IgD-negative memory B cell (primary cell): ENCODE data around the gene GNL1. TPM values are rescaled to one million over a fixed set of nuclear protein-coding genes. Genes with fewer than 3 reads are reported as not detected.
A peak's percentile ranks its signal among the peaks of the same experiment; 100 is the strongest.
"Not testable (repeated sequence)": the region's sequence is repeated elsewhere in the genome, so short reads cannot be mapped to it uniquely, and the experiment has no call there.

ENCODE experiments used
- H3K27ac Mint-ChIP-seq, 3 donors: one replicate each; pipeline ENCODE4 v1.8.0; 2020 to 2022; ENCODE audit warnings: mild to moderate bottlenecking in 3 of 3, mixed read lengths in 3 of 3, moderate library complexity in 1 of 3
- H3K27me3 Mint-ChIP-seq: one replicate; pipeline ENCODE4 v1.8.0; 2021; ENCODE audit warnings: mixed read lengths
- H3K36me3 Mint-ChIP-seq: one replicate; pipeline ENCODE4 v1.8.0; 2020; ENCODE audit warnings: mild to moderate bottlenecking, mixed read lengths
- H3K4me1 Mint-ChIP-seq, 3 donors: one replicate each; pipeline ENCODE4 v1.8.0; 2020 to 2022; ENCODE audit warnings: mixed read lengths in 3 of 3, mild to moderate bottlenecking in 1 of 3
- H3K4me3 Mint-ChIP-seq, 4 donors: one replicate each; pipeline ENCODE4 v1.8.0; 2020 to 2022; ENCODE audit warnings: mild to moderate bottlenecking in 4 of 4, mixed read lengths in 4 of 4, moderate library complexity in 3 of 4
- H3K9me3 Mint-ChIP-seq, 3 donors: one replicate each; pipeline ENCODE4 v1.8.0; 2020 to 2021; ENCODE audit warnings: mixed read lengths in 3 of 3, mild to moderate bottlenecking in 1 of 3
- polyA plus RNA-seq: library from polyadenylated mRNA; unstranded; fragments of 300-500 nt; fragmentation: Illumina TruSeq; gene quantifications from one replicate; pipeline ENCODE4 v1.2.3, GENCODE V29; 2021

GNL1 gene, protein sequence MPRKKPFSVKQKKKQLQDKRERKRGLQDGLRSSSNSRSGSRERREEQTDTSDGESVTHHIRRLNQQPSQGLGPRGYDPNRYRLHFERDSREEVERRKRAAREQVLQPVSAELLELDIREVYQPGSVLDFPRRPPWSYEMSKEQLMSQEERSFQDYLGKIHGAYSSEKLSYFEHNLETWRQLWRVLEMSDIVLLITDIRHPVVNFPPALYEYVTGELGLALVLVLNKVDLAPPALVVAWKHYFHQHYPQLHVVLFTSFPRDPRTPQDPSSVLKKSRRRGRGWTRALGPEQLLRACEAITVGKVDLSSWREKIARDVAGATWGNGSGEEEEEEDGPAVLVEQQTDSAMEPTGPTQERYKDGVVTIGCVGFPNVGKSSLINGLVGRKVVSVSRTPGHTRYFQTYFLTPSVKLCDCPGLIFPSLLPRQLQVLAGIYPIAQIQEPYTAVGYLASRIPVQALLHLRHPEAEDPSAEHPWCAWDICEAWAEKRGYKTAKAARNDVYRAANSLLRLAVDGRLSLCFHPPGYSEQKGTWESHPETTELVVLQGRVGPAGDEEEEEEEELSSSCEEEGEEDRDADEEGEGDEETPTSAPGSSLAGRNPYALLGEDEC
- polyA plus RNA-seq: 46.1 TPM

DNA sequence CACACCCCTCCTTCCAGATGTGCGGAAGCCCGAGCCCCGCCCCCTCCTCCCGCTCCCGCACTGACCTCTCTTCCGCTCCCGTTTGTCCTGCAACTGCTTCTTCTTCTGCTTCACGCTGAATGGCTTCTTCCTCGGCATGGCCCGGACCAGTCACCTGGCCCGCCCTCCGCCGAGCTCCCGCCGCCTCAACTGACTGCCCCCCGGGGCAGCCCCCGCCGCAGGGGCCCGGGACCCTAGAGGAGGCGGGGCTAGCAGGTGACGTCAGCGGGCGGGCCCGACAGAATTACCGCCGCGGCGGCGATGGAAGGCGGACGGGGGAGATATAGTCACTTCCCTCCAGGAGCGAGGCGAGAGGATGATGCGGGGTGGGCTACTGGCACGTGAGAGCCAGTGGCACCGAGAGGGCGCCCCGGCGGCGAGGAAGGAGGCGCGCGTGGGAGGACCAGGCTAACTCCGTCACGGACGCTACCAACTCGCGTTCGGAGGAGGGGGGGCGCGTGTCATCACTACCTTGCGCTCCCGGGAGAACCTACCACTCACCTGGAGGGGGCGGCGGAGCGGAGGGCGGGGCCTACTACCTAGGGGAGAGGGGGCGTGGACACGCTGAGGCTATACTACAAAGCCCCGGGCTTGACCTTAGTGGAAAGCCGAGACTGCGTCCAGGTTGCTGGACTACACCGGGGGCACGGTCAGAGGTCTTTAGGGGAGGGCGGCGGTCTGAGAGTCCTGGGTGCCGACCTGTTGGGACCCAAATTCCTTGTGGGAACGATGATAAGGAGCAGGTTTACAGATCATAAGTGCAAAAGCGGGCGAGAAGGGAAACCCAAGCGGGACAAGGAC, at the start of gene GNL1:
TSS of gene GNL1 (minus strand) at position 424 of the 840 bp plus-strand sequence. CDS start at position 138, 286 bp downstream.
- peaks cover 2% of the 10 kb centered on the region for H3K27me3 Mint-ChIP-seq
- H3K4me1 Mint-ChIP-seq: peaks cover 19 to 28% (median 28%) of the 10 kb centered on the region in 3 donors
- H3K36me3 Mint-ChIP-seq: peaks cover 2% of the 10 kb centered on the region
- H3K9me3 Mint-ChIP-seq: no peaks in the 10 kb centered on the region
- peak within 1 kb of the TSS; percentile 93 to 100 (median 98) for H3K4me3 Mint-ChIP-seq
- peak within 1 kb of the TSS; percentile 95 to 99 (median 97) for H3K27ac Mint-ChIP-seq

DNA sequence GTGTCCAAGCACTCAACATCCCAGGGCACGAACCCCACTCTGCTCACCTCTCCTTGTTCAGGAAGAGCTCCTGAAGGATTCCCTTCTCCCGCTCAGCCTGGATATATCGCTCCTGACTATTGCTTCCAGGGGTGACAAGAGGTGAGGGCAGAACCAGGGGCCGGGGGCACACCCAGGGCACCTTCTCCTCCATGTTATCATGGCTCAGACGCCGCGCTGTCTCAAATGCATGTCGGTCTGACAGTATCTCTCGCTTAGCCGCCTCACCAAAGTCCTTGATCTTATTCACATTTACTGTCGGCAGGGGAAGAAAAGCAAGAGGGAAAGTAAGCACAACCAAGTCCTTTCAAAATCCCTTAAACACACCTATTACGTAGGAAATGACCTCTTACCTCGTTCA, 47.7 kb upstream of the GNL1 start:
- Mint-ChIP-seq H3K27ac (peak overlapping the region in 1 of 3 donors; percentile 41), H3K36me3 (peaks cover 4% of the 10 kb centered on the region), H3K4me3 (no peak overlapping the region), H3K4me1 (peaks cover 5 to 11% (median 7%) of the 10 kb centered on the region in 3 donors), H3K27me3 (no peaks in the 10 kb centered on the region), H3K9me3 (no peaks in the 10 kb centered on the region)

DNA sequence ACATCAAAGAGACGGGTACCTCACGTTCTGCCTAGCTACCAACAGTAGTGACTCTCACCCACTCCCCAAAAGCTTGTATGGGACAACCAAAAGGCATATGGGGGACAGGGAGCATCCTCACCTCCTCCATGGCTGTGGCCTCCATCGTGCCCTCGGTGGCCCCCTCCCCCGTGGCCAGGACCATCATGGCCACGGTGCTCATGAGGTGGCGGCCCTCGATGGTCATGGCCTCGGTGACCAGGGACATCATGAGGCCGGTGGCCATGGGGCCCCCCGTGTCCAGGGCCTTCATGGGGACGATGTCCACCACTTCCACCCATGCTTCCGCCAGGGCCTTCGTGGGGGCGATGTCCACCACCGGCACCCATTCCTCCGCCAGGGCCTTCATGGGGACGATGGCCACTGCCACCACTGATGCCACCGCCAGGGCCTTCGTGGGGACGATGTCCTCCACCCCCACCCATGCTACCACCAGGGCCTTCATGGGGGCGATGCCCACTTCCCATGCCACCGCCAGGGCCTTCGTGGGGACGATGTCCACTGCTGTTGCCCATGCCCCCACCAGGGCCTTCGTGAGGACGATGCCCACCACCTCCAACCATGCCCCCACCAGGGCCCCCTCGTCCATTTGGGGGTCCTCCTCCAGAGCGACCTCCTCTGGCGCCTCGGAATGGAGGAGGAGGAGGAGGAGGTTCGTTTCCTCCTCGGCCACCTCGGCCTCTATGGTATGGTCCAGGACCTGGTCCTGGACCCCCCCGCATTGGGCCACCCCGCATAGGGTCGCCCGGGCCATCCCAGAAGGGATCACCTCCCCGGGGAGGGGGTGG, 45.7 kb upstream of the GNL1 start:
- no peak overlapping the region for H3K4me3 Mint-ChIP-seq
- H3K36me3 Mint-ChIP-seq: peaks cover 1% of the 10 kb centered on the region
- H3K9me3 Mint-ChIP-seq: no peaks in the 10 kb centered on the region
- no peaks in the 10 kb centered on the region for H3K27me3 Mint-ChIP-seq
- H3K4me1 Mint-ChIP-seq: peaks cover 6 to 12% (median 12%) of the 10 kb centered on the region in 3 donors
- H3K27ac Mint-ChIP-seq: peak overlapping the region in 1 of 3 donors; percentile 51

DNA sequence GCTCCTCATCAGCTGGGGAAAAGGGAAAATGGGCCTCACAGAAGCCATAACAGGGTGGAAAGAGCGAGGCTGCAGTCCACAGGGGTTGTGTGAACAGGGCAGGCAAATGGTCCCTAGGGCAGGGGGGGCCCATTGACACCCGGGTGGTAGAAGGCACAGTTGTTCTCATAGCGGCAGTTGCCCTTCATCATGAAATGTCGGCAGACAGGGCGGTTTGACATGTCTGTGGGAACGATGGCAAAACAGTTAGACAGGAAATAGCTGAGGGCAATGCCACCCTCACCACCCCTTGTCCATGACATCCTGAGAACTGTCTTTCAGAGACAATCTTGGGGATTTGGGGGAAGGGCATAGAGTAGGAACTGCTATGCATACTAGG, 45.1 kb upstream of the GNL1 start:
- Mint-ChIP-seq H3K36me3 (peaks cover 1% of the 10 kb centered on the region), H3K27ac (peak overlapping the region in 2 of 3 donors; percentile 10 to 16), H3K4me3 (peak overlapping the region in 1 of 4 donors; percentile 78), H3K27me3 (no peaks in the 10 kb centered on the region), H3K4me1 (peaks cover 6 to 11% (median 7%) of the 10 kb centered on the region in 3 donors), H3K9me3 (no peaks in the 10 kb centered on the region)

DNA sequence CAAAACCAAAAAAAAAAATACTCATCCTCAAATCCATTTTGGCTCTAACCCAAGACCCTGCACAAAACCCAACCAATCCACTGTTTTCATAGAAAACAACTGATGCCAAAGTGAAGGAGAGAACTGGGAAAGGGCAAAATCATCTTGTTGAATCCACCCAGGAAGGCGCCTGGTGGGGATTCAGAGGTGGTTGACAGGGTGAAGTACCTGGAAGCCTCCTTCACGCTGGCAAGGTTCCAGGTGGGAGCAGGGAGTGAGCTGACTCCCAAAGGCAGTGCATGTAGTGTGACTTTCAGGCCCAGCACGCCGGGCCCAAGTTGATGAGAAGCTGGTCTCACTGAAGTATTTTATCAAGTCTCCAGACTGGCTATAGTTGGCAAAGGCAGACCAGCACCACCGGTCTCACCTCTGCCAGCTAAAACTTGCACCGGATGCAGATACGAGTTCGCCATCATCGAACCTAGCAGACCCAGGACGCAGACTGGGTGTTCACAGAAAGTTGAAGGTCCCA, 44.2 kb upstream of the GNL1 start:
- Mint-ChIP-seq H3K4me3 (no peak overlapping the region), H3K4me1 (peaks cover 5 to 10% (median 6%) of the 10 kb centered on the region in 3 donors), H3K27me3 (no peaks in the 10 kb centered on the region), H3K36me3 (peaks cover 1% of the 10 kb centered on the region), H3K9me3 (no peaks in the 10 kb centered on the region), H3K27ac (peak overlapping the region in 1 of 3 donors; percentile 16)

DNA sequence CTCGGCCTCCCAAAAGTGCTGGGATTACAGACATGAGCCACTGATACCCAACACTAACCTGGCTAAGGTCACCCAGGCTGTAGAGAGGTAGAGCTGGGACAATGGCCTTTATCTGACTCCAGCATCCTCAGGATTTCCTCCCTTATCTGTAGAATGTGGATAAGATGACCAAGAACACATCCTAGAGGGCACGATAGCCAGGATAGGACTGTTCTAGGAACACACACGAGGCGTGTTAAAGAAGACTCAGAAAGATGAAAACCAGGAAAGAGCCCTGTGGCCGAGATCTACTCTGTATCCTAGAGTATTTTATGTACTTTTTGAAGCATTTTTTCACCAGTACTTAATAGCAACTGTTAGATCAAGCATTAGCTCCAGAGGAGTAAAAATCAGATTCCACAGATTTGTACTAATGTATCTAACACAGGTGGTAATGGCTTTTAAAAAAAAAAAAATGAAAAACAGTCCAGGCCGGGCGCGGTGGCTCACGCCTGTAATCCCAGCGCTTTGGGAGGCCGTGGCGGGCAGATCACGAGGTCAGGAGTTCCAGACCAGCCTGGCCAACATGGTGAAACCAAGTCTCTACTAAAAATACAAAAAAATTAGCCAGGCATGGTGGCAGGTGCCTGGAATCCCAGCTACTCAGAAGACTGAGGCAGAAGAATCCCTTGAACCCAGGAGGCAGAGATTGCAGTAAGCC, 43.5 kb upstream of the GNL1 start:
- Mint-ChIP-seq H3K4me1 (peaks cover 5 to 10% (median 6%) of the 10 kb centered on the region in 3 donors), H3K36me3 (peaks cover 1% of the 10 kb centered on the region), H3K9me3 (no peaks in the 10 kb centered on the region), H3K27ac (peak overlapping the region in 1 of 3 donors; percentile 73), H3K4me3 (no peak overlapping the region), H3K27me3 (no peaks in the 10 kb centered on the region)

DNA sequence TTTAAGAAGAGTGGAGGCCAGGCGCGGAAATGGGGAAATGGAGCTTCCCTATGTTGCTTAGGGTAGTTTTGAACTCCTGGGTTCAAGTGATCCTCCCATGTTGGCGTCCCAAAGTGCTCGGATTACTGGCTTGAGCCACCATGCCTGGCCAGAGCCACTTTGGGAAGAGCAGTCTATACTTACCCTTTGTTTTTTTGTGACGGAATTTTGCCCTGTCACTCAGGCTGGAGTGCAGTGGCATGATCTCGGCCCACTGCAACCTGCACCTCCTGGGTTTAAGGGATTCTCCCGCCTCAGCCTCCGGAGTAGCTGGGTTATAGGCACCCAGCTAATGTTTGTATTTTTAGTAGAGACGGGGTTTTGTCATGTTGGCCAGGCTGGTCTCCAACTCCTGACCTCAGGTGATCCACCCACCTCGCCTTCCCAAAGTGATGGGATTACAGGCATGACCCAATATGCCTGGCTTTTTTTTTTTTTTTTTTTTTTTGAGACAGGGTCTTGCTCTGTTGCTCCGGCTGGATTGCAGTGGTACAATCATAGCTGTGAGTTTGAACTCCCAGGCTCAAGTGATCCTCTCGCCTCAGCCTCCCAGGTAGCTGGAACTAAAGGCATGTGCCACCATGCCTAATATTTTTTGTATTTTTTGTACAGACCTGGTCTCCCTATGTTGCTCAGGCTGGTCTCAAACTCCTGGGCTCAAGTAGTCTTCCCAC, 42.8 kb upstream of the GNL1 start:
- Mint-ChIP-seq H3K27me3 (no peaks in the 10 kb centered on the region), H3K9me3 (no peaks in the 10 kb centered on the region), H3K4me3 (no peak overlapping the region), H3K4me1 (peaks cover 5 to 9% (median 6%) of the 10 kb centered on the region in 3 donors), H3K36me3 (peaks cover 1% of the 10 kb centered on the region), H3K27ac (peak overlapping the region in 1 of 3 donors; percentile 73)

DNA sequence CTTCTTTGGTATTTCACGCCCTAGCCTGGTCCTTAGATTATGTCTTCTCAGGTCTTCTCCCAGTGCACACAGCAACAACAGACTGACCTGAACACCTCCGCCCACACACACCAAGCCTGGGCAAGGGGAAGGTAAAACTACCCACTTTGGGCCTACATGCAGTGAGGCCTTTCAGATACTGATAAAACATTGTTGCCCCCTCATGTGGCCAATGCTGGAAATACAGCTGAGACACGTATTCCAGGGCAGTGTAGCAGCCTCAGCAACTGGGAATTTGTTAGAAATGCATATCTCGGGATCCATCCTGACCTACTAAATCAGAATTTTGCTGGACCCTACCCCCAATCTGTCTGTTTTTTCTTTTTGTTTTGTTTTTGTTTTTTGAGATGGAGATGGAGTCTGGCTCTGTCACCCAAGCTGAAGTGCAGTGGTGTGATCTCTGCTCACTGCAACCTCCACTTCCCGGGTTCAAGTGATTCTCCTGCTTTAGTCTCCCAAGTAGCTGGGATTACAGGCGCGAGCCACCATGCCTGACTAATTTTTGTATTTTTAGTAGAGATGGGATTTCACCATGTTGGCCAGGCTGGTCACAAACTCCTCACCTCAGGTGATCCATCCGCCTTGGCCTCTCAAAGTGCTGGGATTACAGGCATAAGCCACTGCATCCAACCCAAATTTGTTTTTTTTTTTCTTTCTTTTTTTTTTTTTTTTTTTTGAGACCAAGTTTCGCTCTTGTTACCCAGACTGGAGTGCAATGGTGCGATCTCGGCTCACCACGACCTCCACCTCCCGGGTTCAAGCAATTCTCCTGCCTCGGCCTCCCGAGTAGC, 41.2 kb upstream of the GNL1 start:
- H3K36me3 Mint-ChIP-seq, H3K4me1 Mint-ChIP-seq, H3K9me3 Mint-ChIP-seq, H3K4me3 Mint-ChIP-seq, H3K27me3 Mint-ChIP-seq: not testable (repeated sequence)
- H3K27ac Mint-ChIP-seq: peak overlapping the region in 1 of 3 donors; percentile 14

DNA sequence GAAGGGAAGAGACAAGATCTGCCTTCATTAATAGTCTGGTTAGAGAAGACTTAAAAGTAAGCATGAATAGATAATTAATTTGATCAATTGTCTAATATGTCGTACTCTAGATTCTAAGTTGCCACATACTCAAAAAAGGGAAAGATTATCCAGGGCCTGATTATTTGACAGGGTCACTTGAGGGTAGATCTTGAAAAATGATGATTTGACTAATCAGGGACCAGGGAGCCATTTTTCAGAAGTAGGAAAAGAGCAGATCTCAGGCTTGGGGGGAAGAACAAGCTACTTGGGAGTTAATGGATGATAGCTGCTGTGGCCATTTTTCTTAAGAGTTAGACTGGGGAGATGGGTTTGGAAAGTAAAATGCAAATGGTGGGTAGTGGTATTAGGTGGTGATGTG, 36.0 kb upstream of the GNL1 start:
- H3K4me1 Mint-ChIP-seq: peaks cover 2 to 8% (median 3%) of the 10 kb centered on the region in 3 donors
- H3K4me3 Mint-ChIP-seq: no peak overlapping the region
- H3K9me3 Mint-ChIP-seq: no peaks in the 10 kb centered on the region
- no peaks in the 10 kb centered on the region for H3K27me3 Mint-ChIP-seq
- no peaks in the 10 kb centered on the region for H3K36me3 Mint-ChIP-seq
- peak overlapping the region in 2 of 3 donors; percentile 41 to 93 for H3K27ac Mint-ChIP-seq

DNA sequence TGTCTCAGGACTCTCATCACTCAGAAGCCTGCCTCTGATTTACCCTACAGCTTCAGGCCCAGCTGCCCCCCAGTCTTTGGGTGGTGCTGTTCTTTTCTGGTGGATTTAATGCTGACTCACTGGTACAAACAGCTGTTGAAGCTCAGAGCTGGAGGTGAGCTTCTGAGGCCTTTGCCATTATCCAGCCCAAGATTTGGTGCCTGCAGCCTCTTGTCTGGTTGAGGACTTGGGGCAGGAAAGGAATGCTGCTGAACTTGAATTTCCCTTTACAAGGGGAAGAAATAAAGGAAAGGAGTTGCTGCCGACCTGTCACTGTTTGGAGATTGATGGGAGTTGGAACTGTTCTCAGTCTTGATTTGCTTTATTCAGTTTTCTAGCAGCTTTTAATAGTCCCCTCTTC, 34.7 kb upstream of the GNL1 start:
- Mint-ChIP-seq H3K4me1 (peaks cover 0 to 5% (median 1%) of the 10 kb centered on the region in 3 donors), H3K27ac (no peak overlapping the region), H3K9me3 (no peaks in the 10 kb centered on the region), H3K27me3 (no peaks in the 10 kb centered on the region), H3K4me3 (no peak overlapping the region), H3K36me3 (peaks cover 7% of the 10 kb centered on the region)

DNA sequence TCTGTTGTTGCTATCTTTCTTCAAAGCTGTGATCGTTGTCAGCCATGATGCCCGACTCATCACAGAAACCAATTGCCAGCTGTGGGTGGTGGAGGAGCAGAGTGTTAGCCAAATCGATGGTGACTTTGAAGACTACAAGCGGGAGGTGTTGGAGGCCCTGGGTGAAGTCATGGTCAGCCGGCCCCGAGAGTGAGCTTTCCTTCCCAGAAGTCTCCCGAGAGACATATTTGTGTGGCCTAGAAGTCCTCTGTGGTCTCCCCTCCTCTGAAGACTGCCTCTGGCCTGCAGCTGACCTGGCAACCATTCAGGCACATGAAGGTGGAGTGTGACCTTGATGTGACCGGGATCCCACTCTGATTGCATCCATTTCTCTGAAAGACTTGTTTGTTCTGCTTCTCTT, 34.2 kb upstream of the GNL1 start:
- Mint-ChIP-seq H3K9me3 (no peaks in the 10 kb centered on the region), H3K36me3 (peaks cover 7% of the 10 kb centered on the region), H3K4me1 (peaks cover 0 to 5% (median 1%) of the 10 kb centered on the region in 3 donors), H3K4me3 (no peak overlapping the region), H3K27ac (peak overlapping the region in 1 of 3 donors; percentile 39), H3K27me3 (no peaks in the 10 kb centered on the region)

DNA sequence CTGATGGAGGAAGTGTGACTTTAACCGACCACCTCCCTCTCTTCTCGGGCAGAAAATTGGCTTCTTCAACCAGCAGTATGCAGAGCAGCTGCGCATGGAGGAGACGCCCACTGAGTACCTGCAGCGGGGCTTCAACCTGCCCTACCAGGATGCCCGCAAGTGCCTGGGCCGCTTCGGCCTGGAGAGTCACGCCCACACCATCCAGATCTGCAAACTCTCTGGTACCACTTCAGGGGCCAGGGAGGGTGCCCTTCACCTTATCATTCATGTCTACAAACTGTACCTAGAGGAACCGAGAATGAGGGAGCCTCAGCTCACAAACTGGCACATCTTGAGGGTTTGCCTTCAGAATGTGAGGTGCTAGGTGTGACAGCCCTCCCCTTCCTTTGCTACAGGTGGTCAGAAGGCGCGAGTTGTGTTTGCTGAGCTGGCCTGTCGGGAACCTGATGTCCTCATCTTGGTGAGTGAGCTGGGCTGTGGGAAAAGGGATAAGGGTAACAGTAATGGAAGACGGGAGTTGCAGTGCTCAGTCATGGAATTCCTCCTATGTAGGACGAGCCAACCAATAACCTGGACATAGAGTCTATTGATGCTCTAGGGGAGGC, 33.6 kb upstream of the GNL1 start:
- no peak overlapping the region for H3K4me3 Mint-ChIP-seq
- H3K27ac Mint-ChIP-seq: peak overlapping the region in 1 of 3 donors; percentile 47
- peaks cover 0 to 5% (median 1%) of the 10 kb centered on the region in 3 donors for H3K4me1 Mint-ChIP-seq
- H3K27me3 Mint-ChIP-seq: no peaks in the 10 kb centered on the region
- H3K9me3 Mint-ChIP-seq: no peaks in the 10 kb centered on the region
- peaks cover 7% of the 10 kb centered on the region for H3K36me3 Mint-ChIP-seq
